Activated CD4-positive, alpha-beta T cell treated with anti-CD3 and anti-CD28 coated beads for 36 hours (primary cell): ENCODE data around the gene TMEM145. TPM values are rescaled to one million over a fixed set of nuclear protein-coding genes. Genes with fewer than 3 reads are reported as not detected.
"Not testable (repeated sequence)": the region's sequence is repeated elsewhere in the genome, so short reads cannot be mapped to it uniquely, and the experiment has no call there.

Experiments
- ATAC-seq: fragments of 200-7000 bp; cut with Tn5 transposase; one replicate; pipeline ENCODE4 v1.10.0; 2021; ENCODE audit warnings: mild to moderate bottlenecking, moderate library complexity
- CTCF ChIA-PET: fragments of 350-600 bp; sonication (Branson Sonifier 250); formaldehyde crosslinking; loops from one replicate; lab custom pipeline; 2021; ENCODE audit warnings: antibody characterized with exemption; lab: Charles Lee
- POLR2A ChIA-PET: fragments of 350-600 bp; sonication (Branson Sonifier 250); formaldehyde crosslinking; loops from one replicate; lab custom pipeline; 2021; ENCODE audit warnings: antibody characterized with exemption, inconsistent platforms; lab: Charles Lee
- DNase-seq: peaks from one replicate; pipeline ENCODE4 v3.0.0-alpha.2; 2020
- H3K27ac Mint-ChIP-seq: one replicate; pipeline ENCODE4 v1.8.0; 2021; ENCODE audit warnings: mixed read lengths
- H3K27me3 Mint-ChIP-seq: one replicate; pipeline ENCODE4 v1.8.0; 2021; ENCODE audit warnings: mixed read lengths
- H3K36me3 Mint-ChIP-seq: one replicate; pipeline ENCODE4 v1.8.0; 2021; ENCODE audit warnings: low read depth, mixed read lengths
- H3K4me1 Mint-ChIP-seq: one replicate; pipeline ENCODE4 v1.8.0; 2021; ENCODE audit warnings: mixed read lengths
- H3K4me3 Mint-ChIP-seq: one replicate; pipeline ENCODE4 v1.8.0; 2021; ENCODE audit warnings: mild to moderate bottlenecking, moderate library complexity, mixed read lengths
- H3K9me3 Mint-ChIP-seq: one replicate; pipeline ENCODE4 v1.8.0; 2021; ENCODE audit warnings: low read depth, mixed read lengths
- intact Hi-C, 2 experiments: fragments of 100-400 bp; cut with DNase I in 1 of 2; cut with micrococcal nuclease in 1 of 2; formaldehyde crosslinking; loops; one replicate each; pipeline versions ENCODE4 v1.14.2 to v1.15.1; 2022 to 2024; cut with DNase I, micrococcal nuclease
- total RNA-seq, 2 experiments: library from RNA; stranded (reverse); gene quantifications; one replicate each; pipeline ENCODE4 v1.2.3, GENCODE V29; 2021

TMEM145 gene
- total RNA-seq: under 1 TPM; 0.53 to 0.69 TPM

DNA sequence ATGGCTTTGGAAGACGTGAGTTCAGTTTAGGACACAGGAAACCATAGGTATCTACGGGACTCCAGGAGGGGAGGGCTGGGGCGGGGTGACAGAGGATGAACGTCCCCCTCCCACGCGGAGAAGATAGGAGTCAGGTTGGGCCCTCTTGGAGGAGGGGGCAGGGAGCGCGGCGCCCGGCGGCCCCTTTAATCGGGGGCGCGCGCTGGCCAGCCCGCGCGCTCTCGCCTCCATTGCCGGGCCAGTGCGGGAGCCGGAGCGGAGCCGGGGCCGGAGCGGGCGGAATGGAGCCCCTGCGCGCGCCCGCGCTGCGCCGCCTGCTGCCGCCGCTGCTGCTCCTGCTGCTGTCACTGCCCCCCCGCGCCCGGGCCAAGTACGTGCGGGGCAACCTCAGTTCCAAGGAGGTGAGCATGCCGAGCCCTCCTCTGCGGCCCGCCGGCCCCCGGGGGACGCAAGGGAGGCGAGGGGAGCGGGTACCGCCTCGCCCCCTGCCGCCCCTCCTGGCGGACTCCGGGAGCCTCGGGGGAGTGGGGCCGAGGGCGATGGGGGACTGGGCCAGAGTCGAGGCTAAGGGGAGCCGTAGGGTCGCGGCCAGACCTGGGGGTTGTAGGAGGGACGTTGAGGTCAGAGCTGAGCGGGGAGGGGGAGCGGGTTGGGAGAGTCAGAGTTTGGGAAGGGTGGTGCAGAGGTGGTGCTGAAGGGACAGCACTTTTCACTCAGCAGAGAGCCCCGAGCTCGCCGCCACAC, at the start of gene TMEM145:
TSS of gene TMEM145 (plus strand) at position 214 of the 744 bp plus-strand sequence. CDS start at position 282, 68 bp downstream.
- CTCF ChIA-PET: no interaction called here
- intact Hi-C loops: loop anchor here in 1 of 2 experiments (1.0 kb wide), 1 partner anchor 11 kb away; the partner anchor contains the start of genes PAFAH1B3 and PRR19
- no peak within 1 kb of the TSS for H3K27ac Mint-ChIP-seq
- no peaks in the 10 kb centered on the region for H3K9me3 Mint-ChIP-seq
- H3K36me3 Mint-ChIP-seq: no peaks in the 10 kb centered on the region
- ATAC-seq (peak; percentile 75), DNase-seq (peak; percentile 75)
- POLR2A ChIA-PET: no interaction called here
- H3K27me3 Mint-ChIP-seq: peaks cover 30% of the 10 kb centered on the region
- H3K4me1 Mint-ChIP-seq: peaks cover 13% of the 10 kb centered on the region
- peak within 1 kb of the TSS; percentile 47 for H3K4me3 Mint-ChIP-seq

DNA sequence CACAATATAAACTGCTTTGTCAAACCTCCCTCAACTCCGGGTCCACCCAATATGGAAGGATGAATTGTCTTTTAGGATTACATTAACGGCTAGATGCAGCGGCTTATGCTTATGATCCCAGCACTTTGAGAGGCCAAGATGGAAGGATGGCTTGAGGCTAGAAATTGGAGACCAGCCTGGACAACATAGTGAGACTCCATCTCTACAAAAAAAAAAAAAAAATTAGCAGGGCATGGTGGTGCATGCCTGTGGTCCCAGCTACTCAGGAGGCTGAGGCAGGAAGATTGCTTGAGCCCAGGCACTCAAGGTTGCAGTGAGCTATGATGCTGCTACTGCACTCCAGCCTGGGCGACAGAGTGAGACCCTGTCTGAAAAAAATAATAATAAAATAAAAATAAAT, 47.0 kb upstream of the TMEM145 start:
- H3K9me3 Mint-ChIP-seq, H3K36me3 Mint-ChIP-seq, H3K27me3 Mint-ChIP-seq, CTCF ChIA-PET, intact Hi-C loops, H3K27ac Mint-ChIP-seq, DNase-seq, H3K4me3 Mint-ChIP-seq, ATAC-seq: not testable (repeated sequence)
- H3K4me1 Mint-ChIP-seq: peaks cover 18% of the 10 kb centered on the region
- POLR2A ChIA-PET: interaction anchor here (1.6 kb wide), 1 partner anchor 23 kb away, joined by 5 read pairs; the partner anchor contains the start of gene GSK3A

DNA sequence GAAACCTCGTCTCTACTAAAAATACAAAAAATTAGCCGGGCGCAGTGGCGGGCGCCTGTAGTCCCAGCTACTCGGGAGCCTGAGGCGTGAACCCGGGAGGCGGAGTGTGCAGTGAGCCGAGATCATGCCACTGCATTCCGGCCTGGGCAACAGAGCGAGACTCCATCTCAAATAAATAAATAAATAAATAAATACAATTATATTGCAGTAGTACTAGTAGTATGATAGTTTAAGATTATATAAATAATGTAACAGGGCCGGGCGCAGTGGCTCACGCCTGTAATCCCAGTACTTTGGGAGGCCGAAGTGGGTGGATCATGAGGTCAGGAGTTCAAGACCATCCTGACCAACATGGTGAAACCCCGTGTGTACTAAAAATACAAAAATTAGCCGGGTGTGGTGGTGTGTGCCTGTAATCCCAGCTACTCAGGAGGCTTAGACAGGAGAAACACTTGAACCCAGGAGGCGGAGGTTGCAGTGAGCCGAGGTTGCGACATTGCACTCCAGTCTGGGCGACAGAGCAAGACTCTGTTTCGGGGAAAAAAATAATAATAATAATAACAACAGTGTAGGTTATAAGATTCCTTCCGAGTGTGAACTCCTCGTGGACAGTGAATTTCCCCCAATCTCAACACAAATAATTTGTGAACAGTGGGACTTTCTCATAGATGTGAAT, 46.0 kb upstream of the TMEM145 start:
- H3K4me3 Mint-ChIP-seq, H3K9me3 Mint-ChIP-seq, H3K36me3 Mint-ChIP-seq, ATAC-seq, DNase-seq, intact Hi-C loops, H3K27ac Mint-ChIP-seq, H3K27me3 Mint-ChIP-seq: not testable (repeated sequence)
- CTCF ChIA-PET: interaction anchor here (0.6 to 0.8 kb wide), 2 partner anchors 22 to 132 kb away, joined by 3 read pairs; no protein-coding TSS in a partner anchor
- peaks cover 24% of the 10 kb centered on the region for H3K4me1 Mint-ChIP-seq
- POLR2A ChIA-PET: interaction anchor here (1.6 kb wide), 1 partner anchor 24 kb away, joined by 5 read pairs; the partner anchor contains the start of gene GSK3A

DNA sequence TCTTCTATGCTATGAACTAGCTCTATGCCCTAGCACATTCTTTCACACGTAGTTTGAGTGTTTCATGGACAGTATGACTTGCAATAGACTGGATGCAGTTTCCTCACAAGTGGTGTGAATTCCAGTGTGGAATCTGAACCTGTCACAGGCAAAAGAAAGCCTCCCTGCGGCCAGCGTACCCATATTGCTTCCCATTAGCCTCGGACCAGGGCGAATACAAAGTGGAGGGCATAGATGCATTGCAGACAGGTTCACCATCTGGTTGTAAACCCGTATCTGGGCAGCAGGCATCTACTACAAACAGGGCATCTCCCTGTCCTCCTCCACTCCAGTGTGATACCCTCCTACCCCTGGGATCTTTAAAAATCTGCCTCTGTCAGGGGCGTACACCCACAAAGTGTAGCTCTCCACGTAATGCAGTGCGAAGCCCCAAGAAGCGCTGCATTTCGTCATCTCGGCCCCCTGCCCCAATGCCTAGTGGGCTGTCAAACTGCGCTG, 45.4 kb upstream of the TMEM145 start:
- Mint-ChIP-seq H3K27ac (no peak overlapping the region), H3K4me1 (peaks cover 24% of the 10 kb centered on the region), H3K9me3 (no peaks in the 10 kb centered on the region), H3K4me3 (no peak overlapping the region), H3K27me3 (no peaks in the 10 kb centered on the region), H3K36me3 (peaks cover 7% of the 10 kb centered on the region)
- intact Hi-C loops: loop anchor here (1.0 kb wide), 14 partner anchors 12 to 191 kb away; partner anchors contain the start of genes ERF (in 2 of the 2), DEDD2 (in 1 of the 2), GSK3A (in 1 of the 2) and MEGF8 (in 1 of the 2)
- ChIA-PET CTCF (interaction anchor here (0.7 to 0.8 kb wide), 2 partner anchors 22 to 115 kb away, joined by 3 read pairs; no protein-coding TSS in a partner anchor), POLR2A (interaction anchor here (1.6 kb wide), 1 partner anchor 25 kb away, joined by 5 read pairs; the partner anchor contains the start of gene GSK3A)
- ATAC-seq (no peak), DNase-seq (no peak)

DNA sequence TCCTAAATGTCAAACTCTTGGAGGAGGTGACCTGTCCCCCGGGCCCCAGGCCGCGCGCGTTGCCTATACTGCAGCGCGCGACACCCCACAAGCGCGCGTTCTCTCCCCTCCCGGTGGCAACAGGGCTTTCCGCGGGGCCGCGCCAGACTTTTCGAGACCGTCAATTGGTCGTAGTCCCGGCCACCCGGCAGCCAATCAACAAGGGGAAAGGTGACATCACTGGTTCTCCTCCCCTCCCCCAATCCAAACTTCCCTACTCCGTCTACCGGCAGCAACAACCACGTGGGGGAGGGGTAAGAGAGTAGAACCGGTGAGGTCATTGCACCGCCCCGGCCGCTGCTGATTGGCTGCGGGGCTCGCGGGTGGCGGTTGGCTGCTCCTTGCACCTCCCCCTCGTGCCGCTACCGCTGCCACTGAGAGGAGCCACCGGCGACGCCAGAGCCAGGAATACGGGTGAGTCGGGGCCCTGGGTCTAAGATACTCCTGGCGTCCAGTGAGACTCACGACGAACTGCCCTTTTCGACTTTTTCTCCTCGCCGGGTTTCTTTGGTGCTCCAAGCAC, 44.9 kb upstream of the TMEM145 start:
- ATAC-seq: peak; percentile 62
- POLR2A ChIA-PET: no interaction called here
- H3K27me3 Mint-ChIP-seq: no peaks in the 10 kb centered on the region

DNA sequence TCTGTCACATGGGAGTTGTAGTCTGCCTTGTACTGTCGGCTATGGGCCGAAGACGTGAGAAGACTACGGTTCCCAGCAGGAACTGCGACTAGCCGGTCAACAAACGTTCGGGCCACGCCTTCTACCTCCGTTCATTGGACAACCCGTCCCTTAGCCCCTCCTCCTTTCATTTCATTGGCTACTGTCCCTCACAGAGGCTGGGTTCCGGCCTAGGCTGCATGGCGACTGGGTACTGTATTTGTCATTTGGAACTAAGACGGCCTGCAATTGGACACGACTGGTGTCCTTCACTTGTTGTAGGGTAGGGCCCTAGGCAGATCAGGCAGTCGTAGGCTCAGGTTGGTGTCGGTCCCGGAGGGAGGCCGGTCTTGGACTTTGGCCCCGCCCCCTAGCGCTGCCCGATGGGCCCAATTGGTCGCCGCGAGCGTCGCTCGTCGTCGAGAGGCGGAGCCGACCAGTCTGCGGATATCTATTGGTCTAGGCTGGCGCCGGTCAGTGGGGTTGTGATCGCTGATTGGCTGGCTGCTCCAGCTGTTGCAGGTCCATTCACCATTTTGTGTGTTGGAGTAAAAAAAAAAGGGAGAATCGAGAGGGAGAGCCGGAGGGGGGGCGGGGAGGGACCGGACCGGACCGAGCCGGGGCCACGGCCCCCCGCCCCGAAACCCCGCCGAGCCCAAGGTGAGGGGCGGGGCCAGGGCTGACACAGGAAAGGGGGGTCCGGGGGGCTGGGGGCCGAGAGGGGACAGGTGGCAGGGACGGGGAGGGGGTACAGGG, 44.2 kb upstream of the TMEM145 start, which contains the start of gene CIC:
TSS of gene CIC (plus strand) at position 549 of the 774 bp plus-strand sequence. CDS start 2,532 bp downstream, outside the sequence.
- CTCF ChIA-PET: interaction anchor here (0.5 to 3.1 kb wide), 2 partner anchors 10 to 387 kb away, joined by 3 to 34 read pairs; no protein-coding TSS in a partner anchor
- H3K4me3 Mint-ChIP-seq: no peak within 1 kb of the TSS
- intact Hi-C loops: loop anchor here (1.0 kb wide), 15 partner anchors 11 to 409 kb away; partner anchors contain the start of genes ERF (in 2 of the 2), DEDD2 (in 1 of the 2), GSK3A (in 1 of the 2) and MEGF8 (in 1 of the 2)
- ATAC-seq (peak; percentile 87), DNase-seq (peak; percentile 100)
- H3K36me3 Mint-ChIP-seq: peaks cover 12% of the 10 kb centered on the region
- peaks cover 24% of the 10 kb centered on the region for H3K4me1 Mint-ChIP-seq
- H3K27ac Mint-ChIP-seq: peak within 1 kb of the TSS; percentile 97
- no peaks in the 10 kb centered on the region for H3K27me3 Mint-ChIP-seq
- POLR2A ChIA-PET: interaction anchor here (2.2 kb wide), 2 partner anchors 11 to 26 kb away, joined by 18 to 26 read pairs; partner anchors contain the start of gene GSK3A
- H3K9me3 Mint-ChIP-seq: no peaks in the 10 kb centered on the region

More for the DNA sequence above, 44.9 kb upstream of the TMEM145 start:
- peaks cover 7% of the 10 kb centered on the region for H3K36me3 Mint-ChIP-seq
- peaks cover 24% of the 10 kb centered on the region for H3K4me1 Mint-ChIP-seq
- H3K4me3 Mint-ChIP-seq: no peak overlapping the region
- no peak overlapping the region for H3K27ac Mint-ChIP-seq
- peak; percentile 99 for DNase-seq
- CTCF ChIA-PET: interaction anchor here (0.7 to 0.8 kb wide), 2 partner anchors 23 to 116 kb away, joined by 3 read pairs; no protein-coding TSS in a partner anchor
- intact Hi-C loops: loop anchor here (1.0 kb wide), 14 partner anchors 12 to 192 kb away; partner anchors contain the start of genes ERF (in 2 of the 2), DEDD2 (in 1 of the 2), GSK3A (in 1 of the 2) and MEGF8 (in 1 of the 2)
- no peaks in the 10 kb centered on the region for H3K9me3 Mint-ChIP-seq

DNA sequence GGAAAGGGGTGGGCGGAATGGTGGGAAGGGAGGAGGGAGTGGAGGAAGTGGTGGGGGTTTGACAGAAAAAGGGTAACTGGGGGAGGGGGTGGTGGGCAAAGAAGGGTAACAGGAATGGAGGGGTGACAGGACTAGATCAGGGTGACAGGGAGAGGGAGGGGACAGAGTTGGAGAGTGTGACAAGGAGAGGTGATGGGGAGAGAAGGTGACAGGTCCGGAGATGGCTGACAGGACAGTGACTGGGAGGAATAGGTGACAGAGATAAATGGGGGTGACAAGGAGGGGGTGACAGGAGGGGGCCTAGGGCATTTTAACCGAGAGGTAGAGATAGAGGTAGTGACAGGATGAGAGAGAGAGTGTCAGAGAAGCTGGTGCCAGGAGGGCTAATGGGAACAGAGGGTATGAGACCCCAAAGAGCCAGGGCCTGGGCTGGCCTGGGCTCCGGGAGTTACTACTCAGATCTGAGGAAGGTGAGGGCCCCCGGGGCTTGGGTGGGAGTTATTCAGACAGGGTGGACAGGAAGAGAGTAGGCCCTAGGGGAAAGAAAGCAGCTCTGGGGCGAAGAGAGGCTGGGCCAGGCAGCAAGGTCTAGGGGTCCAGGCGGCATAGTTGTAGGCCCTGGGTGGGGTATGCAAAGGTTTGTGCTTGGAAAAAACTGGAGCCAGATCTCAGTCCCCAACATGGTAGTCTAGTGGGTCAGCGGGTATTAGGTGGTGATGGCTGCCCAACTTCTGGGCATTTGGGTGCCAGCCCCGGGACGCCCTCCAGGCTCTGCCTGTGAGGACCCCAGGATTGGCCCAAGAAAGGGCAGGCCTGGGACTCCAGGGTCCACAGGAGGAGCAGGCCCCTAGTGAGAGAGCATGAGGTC, 43.4 kb upstream of the TMEM145 start:
- DNase-seq (no peak), ATAC-seq (no peak)
- H3K4me1 Mint-ChIP-seq: peaks cover 26% of the 10 kb centered on the region
- H3K9me3 Mint-ChIP-seq: no peaks in the 10 kb centered on the region
- intact Hi-C loops: loop anchor here (1.0 kb wide), 3 partner anchors 10 to 409 kb away; partner anchors contain the start of genes PAFAH1B3 (in 1 of the 2), PRR19 (in 1 of the 2) and RPS19 (in 1 of the 2)
- H3K27ac Mint-ChIP-seq: peak overlapping the region; percentile 97
- no peak overlapping the region for H3K4me3 Mint-ChIP-seq
- ChIA-PET POLR2A (interaction anchor here (0.7 to 2.2 kb wide), 6 partner anchors 10 to 52 kb away, joined by 3 to 26 read pairs (median 8); partner anchors contain the start of genes DEDD2 and GSK3A), CTCF (interaction anchor here (0.5 to 3.1 kb wide), 5 partner anchors 10 to 387 kb away, joined by 3 to 34 read pairs (median 8); partner anchors contain the start of gene GSK3A)
- peaks cover 17% of the 10 kb centered on the region for H3K36me3 Mint-ChIP-seq
- H3K27me3 Mint-ChIP-seq: no peaks in the 10 kb centered on the region

DNA sequence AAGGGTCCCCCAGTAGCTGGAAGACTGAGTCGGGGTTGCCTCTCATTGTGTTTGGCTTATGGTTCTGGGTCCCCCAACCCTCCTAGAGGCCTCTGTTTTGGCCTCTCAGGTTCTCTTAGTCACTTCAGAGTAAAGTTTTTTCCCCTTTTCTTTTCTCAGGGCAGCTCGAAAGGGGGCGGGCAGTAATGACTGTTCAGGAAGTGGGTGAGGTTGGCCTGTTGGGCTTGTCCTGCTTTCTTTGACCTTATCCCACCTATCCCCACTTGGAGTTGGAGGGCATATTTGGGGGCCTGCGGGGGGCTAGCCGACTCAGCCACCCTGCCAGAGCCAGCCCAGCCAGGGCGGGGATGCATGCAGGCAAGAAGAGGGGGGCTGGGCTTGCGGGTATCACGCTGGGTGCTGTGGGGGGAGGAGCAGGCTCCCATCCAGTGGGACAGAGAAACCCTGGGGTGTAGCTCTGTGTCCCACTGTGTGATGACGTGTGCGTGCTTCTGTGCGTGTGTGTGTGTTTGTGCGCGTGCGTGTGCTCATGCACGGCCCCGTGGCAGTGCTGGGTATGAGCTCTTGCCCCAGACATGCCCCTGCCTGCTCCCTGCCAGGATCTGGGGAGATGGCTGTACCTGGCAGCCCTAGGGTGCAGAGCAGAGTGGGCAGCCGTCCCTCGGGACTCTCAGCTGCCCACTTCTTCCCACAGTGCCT, 42.6 kb upstream of the TMEM145 start:
- Mint-ChIP-seq H3K9me3 (no peaks in the 10 kb centered on the region), H3K27me3 (no peaks in the 10 kb centered on the region), H3K4me3 (no peak overlapping the region), H3K27ac (peak overlapping the region; percentile 97), H3K4me1 (peaks cover 33% of the 10 kb centered on the region), H3K36me3 (peaks cover 20% of the 10 kb centered on the region)
- ATAC-seq (peak; percentile 7), DNase-seq (peak; percentile 85)
- POLR2A ChIA-PET: interaction anchor here (0.6 to 2.2 kb wide), 7 partner anchors 9 to 53 kb away, joined by 3 to 26 read pairs (median 4); partner anchors contain the start of genes DEDD2 and GSK3A
- intact Hi-C loops: loop anchor here in 1 of 2 experiments (1.0 kb wide), 2 partner anchors 9 to 32 kb away; partner anchors contain the start of genes PAFAH1B3 and PRR19
- CTCF ChIA-PET: interaction anchor here (0.6 to 3.1 kb wide), 8 partner anchors 9 to 86 kb away, joined by 3 to 34 read pairs (median 4); partner anchors contain the start of gene GSK3A
